Hepatocyte (in vitro differentiated cells): ENCODE results near the gene BUB1B. TPM values are rescaled to one million over a fixed set of nuclear protein-coding genes. Genes with fewer than 3 reads are reported as not detected.

Source experiments
- DNase-seq: peaks from one replicate; pipeline ENCODE4 v3.0.0-alpha.2; 2016; ENCODE audit warnings: low spot score
- H2AFZ ChIP-seq: fragments of 200-600 bp; sonication (generic); 2 replicates; pipeline ENCODE4 v1.6.0; 2016; ENCODE audit warnings: antibody characterized with exemption, mild to moderate bottlenecking
- H3K27ac ChIP-seq: fragments of 200-600 bp; sonication (generic); 2 replicates; pipeline ENCODE4 v1.5.1; 2016; ENCODE audit warnings: mild to moderate bottlenecking
- H3K27me3 ChIP-seq: fragments of 200-600 bp; sonication (generic); 2 replicates; pipeline ENCODE4 v1.6.1; 2016
- H3K36me3 ChIP-seq: fragments of 200-600 bp; sonication (generic); replicated peaks from 2 replicates; pipeline ENCODE4 v1.5.1; 2016; ENCODE audit warnings: low read depth; ENCODE audit not compliant: insufficient read depth
- H3K4me1 ChIP-seq: fragments of 200-600 bp; sonication (generic); 2 replicates; pipeline ENCODE4 v1.5.1; 2016; ENCODE audit warnings: mild to moderate bottlenecking, moderate library complexity; ENCODE audit not compliant: insufficient read depth
- H3K4me2 ChIP-seq: fragments of 200-600 bp; sonication (generic); 2 replicates; pipeline ENCODE4 v1.6.0; 2016
- H3K4me3 ChIP-seq: fragments of 200-600 bp; sonication (generic); 2 replicates; pipeline ENCODE4 v1.5.1; 2016; ENCODE audit warnings: mild to moderate bottlenecking
- H3K79me2 ChIP-seq: fragments of 200-600 bp; sonication (generic); 2 replicates; pipeline ENCODE4 v1.6.0; 2017; ENCODE audit warnings: mild to moderate bottlenecking
- H3K9me2 ChIP-seq: fragments of 200-600 bp; sonication (generic); replicated peaks from 2 replicates; pipeline ENCODE4 v1.6.0; 2017; ENCODE audit warnings: mild to moderate bottlenecking; ENCODE audit not compliant: insufficient read depth
- H3K9me3 ChIP-seq: fragments of 200-600 bp; sonication (generic); 2 replicates; pipeline ENCODE4 v1.5.1; 2016; ENCODE audit warnings: low read depth, mild to moderate bottlenecking
- H4K20me1 ChIP-seq: fragments of 200-600 bp; sonication (generic); 2 replicates; pipeline ENCODE4 v1.6.0; 2016; ENCODE audit warnings: mild to moderate bottlenecking; ENCODE audit not compliant: insufficient read depth, poor library complexity, severe bottlenecking
- EZH2 ChIP-seq: fragments of 200-600 bp; sonication (generic); IDR thresholded peaks from 2 replicates; pipeline ENCODE4 v1.6.1; 2016; ENCODE audit warnings: antibody characterized with exemption, mild to moderate bottlenecking, borderline replicate concordance
- EZH2phosphoT487 ChIP-seq: fragments of 200-600 bp; sonication (generic); IDR thresholded peaks from one replicate; pipeline ENCODE4 v1.6.1; 2018; ENCODE audit warnings: antibody characterized with exemption, mild to moderate bottlenecking, low read depth, moderate library complexity; ENCODE audit not compliant: unreplicated experiment, severe bottlenecking
- WGBS: methylation state at CpG from one replicate; pipeline ENCODE4 v1.1.6; 2016; ENCODE audit warnings: low lambda C conversion rate; ENCODE audit errors: missing lambda C conversion rate; 5-methylcytosine and 5-hydroxymethylcytosine counted together
- polyA plus RNA-seq: library from polyadenylated mRNA; unstranded; fragments of >200 nt; fragmentation: Nextera tagmentation; extraction: Ambion mirVana; gene quantifications from 2 replicates; pipeline ENCODE4 v1.2.1, GENCODE V29; 2016
- total RNA-seq: library from RNA; depleted of rRNA; stranded (reverse); fragments of >200 nt; gene quantifications from 2 replicates; pipeline ENCODE4 v1.2.3, GENCODE V29; 2014
- TF ChIP-seq, protein P1 (sequence below): fragments of 200-600 bp; sonication (generic); IDR thresholded peaks from 2 replicates; pipeline ENCODE4 v1.5.1; 2016; ENCODE audit warnings: antibody characterized with exemption, mild to moderate bottlenecking; ENCODE audit not compliant: poor library complexity

Gene BUB1B
- total and polyA plus RNA-seq, 2 experiments from 2014 or later, result 5.3 to 11.9 TPM

DNA sequence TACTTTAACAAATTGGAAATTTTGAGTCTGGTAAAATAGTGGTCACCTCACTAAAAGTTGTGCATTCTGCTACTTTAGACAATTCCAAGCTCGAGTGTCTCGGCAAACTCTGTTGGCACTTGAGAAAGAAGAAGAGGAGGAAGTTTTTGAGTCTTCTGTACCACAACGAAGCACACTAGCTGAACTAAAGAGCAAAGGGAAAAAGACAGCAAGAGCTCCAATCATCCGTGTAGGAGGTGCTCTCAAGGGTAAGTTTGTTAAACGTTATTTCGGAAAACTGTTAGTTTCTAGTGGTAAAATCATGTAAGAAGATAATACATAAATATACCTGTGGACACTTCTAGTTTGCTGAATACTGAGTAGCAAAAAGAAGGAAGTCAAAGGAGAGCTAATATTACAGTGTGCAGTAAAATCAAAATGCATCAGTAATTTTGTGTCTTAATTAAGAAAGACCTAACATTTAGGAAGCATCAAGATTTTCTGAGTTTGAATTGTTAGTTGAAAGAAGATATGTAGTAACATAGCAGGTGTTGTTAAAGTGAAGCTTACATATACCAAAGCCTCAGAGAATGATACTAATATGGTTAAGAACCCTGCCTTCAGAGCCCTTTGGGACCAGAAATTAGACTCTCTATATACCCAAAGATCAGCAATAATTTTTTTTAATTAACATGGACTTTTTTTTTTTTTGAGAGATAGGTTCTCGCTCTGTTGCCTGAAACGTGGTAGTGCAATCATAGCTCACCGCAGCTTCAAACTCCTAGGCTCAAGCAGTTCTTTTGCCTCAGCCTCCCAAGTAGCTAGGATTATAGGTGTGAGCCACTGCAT, 23.0 kb downstream of the BUB1B start:
- no peak overlapping the region for H3K4me3 ChIP-seq
- no peaks in the 10 kb centered on the region for H3K79me2 ChIP-seq
- H3K27ac ChIP-seq, result no peak overlapping the region
- no peaks in the 10 kb centered on the region for H3K9me3 ChIP-seq
- WGBS, result 96% methylated on average over 9 of the region's 9 CpGs
- H3K4me2 ChIP-seq, result no peak overlapping the region
- H3K27me3 ChIP-seq, result no peaks in the 10 kb centered on the region
- TF ChIP-seq EZH2 (no peak), EZH2phosphoT487 (no peak)
- TF ChIP-seq, protein P1, sequence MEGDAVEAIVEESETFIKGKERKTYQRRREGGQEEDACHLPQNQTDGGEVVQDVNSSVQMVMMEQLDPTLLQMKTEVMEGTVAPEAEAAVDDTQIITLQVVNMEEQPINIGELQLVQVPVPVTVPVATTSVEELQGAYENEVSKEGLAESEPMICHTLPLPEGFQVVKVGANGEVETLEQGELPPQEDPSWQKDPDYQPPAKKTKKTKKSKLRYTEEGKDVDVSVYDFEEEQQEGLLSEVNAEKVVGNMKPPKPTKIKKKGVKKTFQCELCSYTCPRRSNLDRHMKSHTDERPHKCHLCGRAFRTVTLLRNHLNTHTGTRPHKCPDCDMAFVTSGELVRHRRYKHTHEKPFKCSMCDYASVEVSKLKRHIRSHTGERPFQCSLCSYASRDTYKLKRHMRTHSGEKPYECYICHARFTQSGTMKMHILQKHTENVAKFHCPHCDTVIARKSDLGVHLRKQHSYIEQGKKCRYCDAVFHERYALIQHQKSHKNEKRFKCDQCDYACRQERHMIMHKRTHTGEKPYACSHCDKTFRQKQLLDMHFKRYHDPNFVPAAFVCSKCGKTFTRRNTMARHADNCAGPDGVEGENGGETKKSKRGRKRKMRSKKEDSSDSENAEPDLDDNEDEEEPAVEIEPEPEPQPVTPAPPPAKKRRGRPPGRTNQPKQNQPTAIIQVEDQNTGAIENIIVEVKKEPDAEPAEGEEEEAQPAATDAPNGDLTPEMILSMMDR, result no peak
- H2AFZ ChIP-seq, result no peak overlapping the region
- no peak for DNase-seq
- H4K20me1 ChIP-seq, result no peaks in the 10 kb centered on the region
- H3K4me1 ChIP-seq, result no peaks in the 10 kb centered on the region
- no peaks in the 10 kb centered on the region for H3K9me2 ChIP-seq
- H3K36me3 ChIP-seq, result no peaks in the 10 kb centered on the region

GRCh38 chr15:40190591-40190990, 29.7 kb downstream of the BUB1B start:
- no peaks in the 10 kb centered on the region for H3K9me3 ChIP-seq
- no peak for TF ChIP-seq EZH2phosphoT487
- TF ChIP-seq EZH2, result no peak
- TF ChIP-seq, protein P1, result no peak
- no peak overlapping the region for H3K27ac ChIP-seq
- H3K27me3 ChIP-seq, result no peaks in the 10 kb centered on the region
- no peak overlapping the region for H3K4me3 ChIP-seq
- H3K36me3 ChIP-seq, result no peaks in the 10 kb centered on the region
- DNase-seq, result no peak
- H3K4me2 ChIP-seq, result no peak overlapping the region
- no peaks in the 10 kb centered on the region for H3K79me2 ChIP-seq
- no peak overlapping the region for H2AFZ ChIP-seq
- WGBS, result 98% methylated on average over 6 of the region's 6 CpGs
- H4K20me1 ChIP-seq, result no peaks in the 10 kb centered on the region
- no peaks in the 10 kb centered on the region for H3K4me1 ChIP-seq
- no peaks in the 10 kb centered on the region for H3K9me2 ChIP-seq

- no peak for DNase-seq
- Histone ChIP-seq H3K4me2 (no peak overlapping the region), H3K79me2 (no peaks in the 10 kb centered on the region), H3K27me3 (no peaks in the 10 kb centered on the region), H4K20me1 (no peaks in the 10 kb centered on the region), H3K4me1 (no peaks in the 10 kb centered on the region), H3K9me2 (no peaks in the 10 kb centered on the region), H3K9me3 (no peaks in the 10 kb centered on the region), H3K27ac (no peak overlapping the region), H2AFZ (no peak overlapping the region), H3K36me3 (no peaks in the 10 kb centered on the region), H3K4me3 (no peak overlapping the region)
- TF ChIP-seq EZH2phosphoT487, result no peak
- 79% methylated on average over 1 of the region's 1 CpG for WGBS
Measured at GRCh38 chr15:40192942-40193341, 32.1 kb downstream of the BUB1B start.

GRCh38 chr15:40197434-40197833, 36.6 kb downstream of the BUB1B start:
- no peaks in the 10 kb centered on the region for H3K4me1 ChIP-seq
- no peak overlapping the region for H3K4me3 ChIP-seq
- no peaks in the 10 kb centered on the region for H4K20me1 ChIP-seq
- 100% methylated on average over 1 of the region's 1 CpG for WGBS
- no peak for TF ChIP-seq EZH2
- TF ChIP-seq, protein P1, result no peak
- no peak for TF ChIP-seq EZH2phosphoT487
- no peak for DNase-seq
- H3K27me3 ChIP-seq, result no peaks in the 10 kb centered on the region
- no peaks in the 10 kb centered on the region for H3K9me2 ChIP-seq
- no peak overlapping the region for H3K4me2 ChIP-seq
- no peak overlapping the region for H2AFZ ChIP-seq
- no peak overlapping the region for H3K27ac ChIP-seq
- no peaks in the 10 kb centered on the region for H3K79me2 ChIP-seq
- no peaks in the 10 kb centered on the region for H3K36me3 ChIP-seq
- H3K9me3 ChIP-seq, result no peaks in the 10 kb centered on the region
